Measurements from ENCODE around the gene SLC45A2. TPM values are rescaled to one million over a fixed set of nuclear protein-coding genes. Genes with fewer than 3 reads are reported as not detected.
A peak's percentile ranks its signal among the peaks of the same experiment; 100 is the strongest.
"Not testable (repeated sequence)": the region's sequence is repeated elsewhere in the genome, so short reads cannot be mapped to it uniquely, and the experiment has no call there.

The SLC45A2 gene
- total RNA-seq, 1 experiment from 2014 or later = not detected

GRCh38 chr5:33957577-33958150 is 26.8 kb downstream of the SLC45A2 start:
- DNase-seq (ENCODE audit: low read depth, low spot score) (no peak), ATAC-seq (no peak)
- intact Hi-C loops (cut with micrococcal nuclease; ENCODE audit: unreplicated experiment) = no loop called here
- H3K4me3 ChIP-seq (ENCODE audit: low read depth in 2 of 2, low read length in 2 of 2) = no peak overlapping the region
- CTCF ChIA-PET = no interaction called here
- no peaks in the 10 kb centered on the region for H3K4me1 ChIP-seq (ENCODE audit: control insufficient read depth, insufficient read depth, low read length)
- H3K27me3 ChIP-seq (ENCODE audit: control insufficient read depth, insufficient read depth, low read length) = peaks cover 3% of the 10 kb centered on the region
- in situ Hi-C loops (cut with HindIII; ENCODE audit: low pct_unique_long_range_greater_than_20kb, low sequenced_read_pairs) = no loop called here
- H3K9me3 ChIP-seq (ENCODE audit: control insufficient read depth, insufficient read depth, low read depth, low read length) = no peaks in the 10 kb centered on the region
- POLR2A ChIA-PET = no interaction called here
- no peak for TF ChIP-seq REST (IDR thresholded peaks at IDR 0.05; ENCODE audit: insufficient read depth in 1 of 2, low read depth in 2 of 2, low read length in 1 of 2)
- TF ChIP-seq CTCF (IDR thresholded peaks at IDR 0.05) = no peak
- no peak for TF ChIP-seq POLR2AphosphoS5 (IDR thresholded peaks at IDR 0.05; ENCODE audit: low read depth, low read length)
- TF ChIP-seq SIN3A (IDR thresholded peaks at IDR 0.05; ENCODE audit: borderline replicate concordance, insufficient read depth, low read depth, low read length) = no peak
- no peak for TF ChIP-seq TCF7L2 (IDR thresholded peaks at IDR 0.05; ENCODE audit: low read depth, low read length)
- no peak overlapping the region for H3K27ac ChIP-seq (ENCODE audit: low read length)
- no TSS peak for BruUV-seq (replicated peaks)
- H3K36me3 ChIP-seq (ENCODE audit: control insufficient read depth, insufficient read depth, low read length) = no peaks in the 10 kb centered on the region

GRCh38 chr5:33952175-33952574 is 32.3 kb downstream of the SLC45A2 start:
- H3K36me3 ChIP-seq (ENCODE audit: control insufficient read depth, insufficient read depth, low read length); DNase-seq (ENCODE audit: low read depth, low spot score); intact Hi-C loops (cut with micrococcal nuclease; ENCODE audit: unreplicated experiment); ATAC-seq; H3K4me3 ChIP-seq (ENCODE audit: low read depth in 2 of 2, low read length in 2 of 2); POLR2A ChIA-PET; H3K27ac ChIP-seq (ENCODE audit: low read length); CTCF ChIA-PET; BruUV-seq (replicated peaks); H3K27me3 ChIP-seq (ENCODE audit: control insufficient read depth, insufficient read depth, low read length); H3K4me1 ChIP-seq (ENCODE audit: control insufficient read depth, insufficient read depth, low read length); in situ Hi-C loops (cut with HindIII; ENCODE audit: low pct_unique_long_range_greater_than_20kb, low sequenced_read_pairs); H3K9me3 ChIP-seq (ENCODE audit: control insufficient read depth, insufficient read depth, low read depth, low read length): not testable (repeated sequence)

GRCh38 chr5:33944543-33945132 is 39.9 kb downstream of the SLC45A2 start:
- POLR2A ChIA-PET = no interaction called here
- ATAC-seq (peak; percentile 45; the same call in 1 of the 2 replicates), DNase-seq (ENCODE audit: low read depth, low spot score) (no peak)
- Histone ChIP-seq H3K4me1 (ENCODE audit: control insufficient read depth, insufficient read depth, low read length) (no peaks in the 10 kb centered on the region), H3K4me3 (ENCODE audit: low read depth in 2 of 2, low read length in 2 of 2) (no peak overlapping the region), H3K27ac (ENCODE audit: low read length) (no peak overlapping the region), H3K9me3 (ENCODE audit: control insufficient read depth, insufficient read depth, low read depth, low read length) (no peaks in the 10 kb centered on the region), H3K36me3 (ENCODE audit: control insufficient read depth, insufficient read depth, low read length) (no peaks in the 10 kb centered on the region), H3K27me3 (ENCODE audit: control insufficient read depth, insufficient read depth, low read length) (peaks cover 18% of the 10 kb centered on the region)
- CTCF ChIA-PET = interaction anchor here (0.6 kb wide), 1 partner anchor 68 kb away, joined by 4 read pairs; no protein-coding TSS in a partner anchor
- no TSS peak for BruUV-seq (replicated peaks)
- in situ Hi-C loops (cut with HindIII; ENCODE audit: low pct_unique_long_range_greater_than_20kb, low sequenced_read_pairs) = no loop called here
- intact Hi-C loops (cut with micrococcal nuclease; ENCODE audit: unreplicated experiment) = no loop called here
- TF ChIP-seq TCF7L2 (IDR thresholded peaks at IDR 0.05; ENCODE audit: low read depth, low read length) = no peak

Measured in Panc1 (cell line).